ENCODE measurements around the gene SIAH1.
"Not testable (repeated sequence)": the region's sequence is repeated elsewhere in the genome, so short reads cannot be mapped to it uniquely, and the experiment has no call there.

Gene SIAH1

DNA sequence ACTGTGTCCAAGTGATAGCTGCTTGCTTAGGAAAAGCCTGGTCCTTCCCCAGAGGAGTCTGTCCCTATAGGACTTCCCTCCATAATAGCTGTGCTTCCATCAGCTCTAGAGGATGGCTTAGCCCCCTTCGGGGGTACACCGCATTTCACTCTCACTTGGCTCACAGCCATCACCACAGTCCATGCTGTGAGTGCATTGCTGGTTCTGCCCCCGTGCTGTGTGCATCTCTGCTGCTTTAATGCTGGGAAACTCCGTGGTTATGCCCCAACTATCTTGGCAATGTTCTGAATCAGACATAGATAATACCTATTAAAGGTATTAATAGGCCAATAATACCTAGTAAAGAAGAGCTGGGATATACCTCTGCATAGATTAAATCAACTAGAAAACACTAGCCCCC, 58.3 kb downstream of the SIAH1 start:
- FAIRE-seq: no peak

DNA sequence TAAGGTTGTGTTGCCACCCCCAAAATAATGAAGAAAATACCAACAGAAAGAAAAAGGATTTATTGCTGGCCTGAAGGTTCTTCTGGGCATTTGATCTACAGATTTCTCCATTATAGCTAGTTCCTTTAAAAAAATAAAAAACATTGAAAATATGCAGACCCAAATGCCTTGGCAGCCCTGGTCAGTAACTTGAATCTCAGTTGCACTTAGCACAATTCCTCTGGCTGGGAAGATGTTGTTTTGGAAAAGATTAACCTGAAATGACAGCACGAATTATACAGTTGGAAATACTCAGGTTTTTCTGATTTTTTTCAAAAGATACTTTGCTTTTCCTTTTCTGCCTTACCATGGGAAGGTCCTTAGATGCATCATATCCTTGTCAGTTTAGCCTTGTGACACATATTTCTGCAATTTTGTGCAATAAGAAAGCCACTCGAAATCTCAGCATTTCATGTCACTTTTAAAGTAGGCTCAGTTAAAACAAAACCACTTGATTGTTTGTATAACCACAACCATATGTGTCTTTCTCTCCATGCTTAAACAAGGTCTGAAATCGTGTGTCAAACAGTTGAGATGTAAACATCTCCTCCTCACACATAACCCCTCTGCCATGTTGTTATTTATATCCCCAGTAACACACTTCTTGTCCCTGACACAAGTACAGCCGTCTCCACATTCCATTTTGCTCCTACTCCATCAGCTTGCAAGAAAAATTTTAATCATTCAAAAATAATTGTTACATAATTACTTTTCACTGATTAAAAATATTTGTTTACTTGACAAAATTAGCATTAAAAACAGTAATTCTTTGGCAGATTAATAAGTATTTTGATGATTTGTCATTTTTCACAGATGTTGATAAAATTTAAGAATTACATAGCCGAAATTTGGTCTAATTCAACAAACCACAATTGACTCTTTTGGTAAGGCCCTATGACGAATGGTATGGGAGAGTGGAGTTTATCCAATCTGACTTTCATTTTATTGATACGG, 61.1 kb downstream of the SIAH1 start:
- FAIRE-seq: no peak

DNA sequence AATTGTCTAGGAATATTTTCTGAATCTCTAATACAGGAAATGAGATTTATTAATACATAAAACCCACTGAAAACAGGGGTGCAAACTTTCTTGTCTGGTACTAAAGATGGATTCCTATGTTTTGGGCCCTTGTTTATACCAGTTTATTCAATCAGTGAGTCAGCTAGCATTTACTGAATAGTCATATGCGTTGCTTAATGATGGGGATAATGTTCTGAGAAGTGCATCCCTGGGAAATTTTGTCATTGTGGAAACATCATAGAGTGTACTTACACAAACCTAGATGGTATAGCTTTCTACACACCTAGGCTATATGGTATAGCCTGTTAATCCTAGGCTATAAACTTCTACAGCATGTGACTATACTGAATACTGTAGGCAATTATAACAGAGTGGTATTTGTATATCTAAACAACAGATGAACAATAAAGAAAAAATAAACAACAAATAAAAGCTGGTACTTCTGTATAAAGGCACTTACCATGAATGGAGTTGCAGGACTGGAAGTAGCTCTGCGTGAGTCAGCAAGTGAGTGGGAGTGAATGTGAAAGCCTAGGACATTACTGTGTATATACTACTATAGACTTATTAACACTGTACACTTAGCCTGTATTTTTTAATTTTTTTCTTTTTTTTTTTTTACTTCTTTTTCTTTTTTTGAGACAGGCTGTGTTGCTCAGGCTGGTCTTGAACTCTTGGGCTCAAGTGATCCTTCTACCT, 63.7 kb downstream of the SIAH1 start:
- no peak for FAIRE-seq

DNA sequence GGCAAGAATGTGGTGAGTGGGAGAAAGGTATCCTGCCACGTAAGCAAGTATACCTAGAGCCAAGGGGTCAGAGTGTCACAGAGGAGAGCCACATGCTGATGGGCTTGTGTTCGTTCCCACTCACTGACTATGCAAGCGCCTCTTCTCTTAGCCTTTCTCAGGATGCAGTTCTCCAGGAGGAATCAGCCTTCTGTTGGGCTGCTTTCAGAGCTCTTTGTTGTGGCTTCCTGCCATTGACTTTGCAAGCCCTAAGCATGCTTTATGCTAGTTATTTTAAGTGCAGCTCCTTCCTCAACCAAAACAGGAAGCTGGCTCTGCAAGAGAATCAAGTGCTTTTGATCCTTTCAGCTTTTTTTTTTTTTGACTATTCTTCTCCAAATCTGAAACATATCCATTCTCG, 66.6 kb downstream of the SIAH1 start:
- no peak for FAIRE-seq

DNA sequence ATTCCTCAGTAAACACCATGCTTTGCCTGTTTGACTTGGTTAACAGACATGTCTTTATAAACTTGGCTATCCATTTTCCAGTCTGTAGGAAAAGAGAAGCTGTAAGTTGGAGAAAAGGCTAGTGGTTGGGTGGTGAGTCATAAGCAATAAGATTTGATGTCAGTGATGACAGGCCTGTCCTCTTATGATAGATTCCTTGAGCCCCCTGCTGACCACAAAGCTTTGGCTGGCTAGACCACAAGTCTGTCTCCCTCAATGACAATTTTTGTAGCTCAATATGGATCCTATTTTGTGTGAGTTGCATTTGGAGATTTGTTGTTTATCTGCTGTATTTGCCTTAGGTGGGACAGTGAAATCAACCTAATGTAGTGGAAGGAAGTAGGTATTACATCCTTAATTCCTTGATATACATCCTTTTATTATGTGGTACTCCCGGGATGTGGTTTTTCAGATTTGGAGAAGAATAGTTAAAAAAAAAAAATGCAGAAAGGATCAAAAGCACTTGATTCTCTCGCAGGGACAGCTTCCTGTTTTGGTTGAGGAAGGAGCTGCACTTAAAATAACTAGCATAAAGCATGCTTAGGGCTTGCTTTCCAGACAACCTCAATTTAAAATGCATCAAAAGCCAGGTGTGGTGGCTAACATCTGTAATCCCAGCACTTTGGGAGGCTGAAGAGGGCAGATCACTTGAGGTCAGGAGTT, 67.4 kb downstream of the SIAH1 start:
- FAIRE-seq: no peak

DNA sequence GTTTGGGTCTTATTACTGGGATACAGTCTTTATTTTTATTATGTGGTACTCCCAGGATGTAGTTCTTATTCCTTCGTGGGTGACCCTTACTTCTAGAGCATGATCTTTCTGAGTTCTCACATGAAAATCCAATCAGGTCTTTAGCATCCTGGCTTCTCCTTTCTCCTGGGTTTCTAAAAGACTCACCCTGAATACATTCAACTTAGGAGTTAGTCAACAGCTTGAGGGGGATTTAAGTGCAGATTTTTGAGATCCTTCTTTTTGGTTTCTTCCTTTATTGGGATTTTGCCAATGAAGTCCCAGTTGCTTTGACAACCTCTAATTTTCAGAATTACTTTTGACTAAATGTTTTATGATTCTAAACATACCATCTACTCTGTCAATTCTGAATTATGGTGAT, 68.2 kb downstream of the SIAH1 start:
- FAIRE-seq: no peak

DNA sequence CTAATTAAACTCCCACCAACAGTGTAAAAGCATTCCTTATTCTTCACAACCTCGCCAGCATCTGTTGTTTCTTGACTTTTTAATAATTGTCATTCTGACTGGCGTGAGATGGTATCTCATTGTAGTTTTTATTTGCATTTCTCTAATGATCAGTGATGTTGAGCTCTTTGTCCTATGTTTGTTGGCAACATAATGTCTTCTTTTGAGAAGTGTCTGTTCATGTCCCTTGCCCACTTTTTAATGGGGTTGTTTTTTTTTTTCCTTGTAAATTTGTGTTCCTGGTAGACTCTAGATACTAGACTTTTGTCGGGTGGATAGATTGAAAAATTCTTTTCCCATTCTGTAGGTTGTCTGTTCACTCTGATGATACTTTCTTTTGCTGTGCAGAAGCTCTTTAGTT, 71.3 kb downstream of the SIAH1 start:
- FAIRE-seq: not testable (repeated sequence)

DNA sequence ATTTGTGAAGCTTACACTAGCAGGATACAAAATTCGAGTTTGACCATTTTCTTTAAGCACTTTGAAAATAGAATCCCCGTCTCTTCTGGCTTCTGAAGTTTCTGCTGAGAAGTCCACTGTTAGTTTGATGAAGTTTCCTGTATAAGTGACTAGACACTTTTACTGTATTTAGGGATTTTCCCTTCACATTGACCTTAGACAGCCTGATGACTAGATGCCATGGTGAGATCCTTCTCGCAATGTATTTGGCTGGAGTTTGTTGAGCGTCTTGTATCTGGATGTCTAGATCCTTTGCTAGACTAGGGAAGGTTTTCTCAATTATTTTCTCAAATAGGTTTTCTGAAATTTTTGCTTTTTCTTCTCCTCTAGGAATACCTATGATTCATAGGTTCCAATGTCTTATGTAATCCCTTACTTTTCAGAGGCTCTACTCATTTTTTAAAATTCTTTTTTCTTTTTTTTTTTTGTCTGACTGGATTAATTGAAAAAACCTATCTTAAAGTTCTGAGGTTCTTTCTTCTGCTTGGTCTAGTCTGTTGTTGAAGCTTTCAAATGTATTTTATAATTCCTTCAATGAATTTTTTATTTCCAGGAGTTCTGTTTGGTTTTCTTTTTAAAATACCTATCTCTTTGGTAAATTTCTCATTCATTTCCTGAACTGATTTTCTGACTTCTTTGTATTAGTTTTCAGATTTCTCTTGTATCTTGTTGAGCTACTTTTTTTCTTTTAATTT, 74.1 kb downstream of the SIAH1 start:
- FAIRE-seq: no peak
